ENCODE data around the gene PRICKLE4. TPM values are rescaled to one million over a fixed set of nuclear protein-coding genes. Genes with fewer than 3 reads are reported as not detected.

Gene PRICKLE4
- polyA plus RNA-seq, 1 donor from 2014 or later, result 1.3 TPM

DNA sequence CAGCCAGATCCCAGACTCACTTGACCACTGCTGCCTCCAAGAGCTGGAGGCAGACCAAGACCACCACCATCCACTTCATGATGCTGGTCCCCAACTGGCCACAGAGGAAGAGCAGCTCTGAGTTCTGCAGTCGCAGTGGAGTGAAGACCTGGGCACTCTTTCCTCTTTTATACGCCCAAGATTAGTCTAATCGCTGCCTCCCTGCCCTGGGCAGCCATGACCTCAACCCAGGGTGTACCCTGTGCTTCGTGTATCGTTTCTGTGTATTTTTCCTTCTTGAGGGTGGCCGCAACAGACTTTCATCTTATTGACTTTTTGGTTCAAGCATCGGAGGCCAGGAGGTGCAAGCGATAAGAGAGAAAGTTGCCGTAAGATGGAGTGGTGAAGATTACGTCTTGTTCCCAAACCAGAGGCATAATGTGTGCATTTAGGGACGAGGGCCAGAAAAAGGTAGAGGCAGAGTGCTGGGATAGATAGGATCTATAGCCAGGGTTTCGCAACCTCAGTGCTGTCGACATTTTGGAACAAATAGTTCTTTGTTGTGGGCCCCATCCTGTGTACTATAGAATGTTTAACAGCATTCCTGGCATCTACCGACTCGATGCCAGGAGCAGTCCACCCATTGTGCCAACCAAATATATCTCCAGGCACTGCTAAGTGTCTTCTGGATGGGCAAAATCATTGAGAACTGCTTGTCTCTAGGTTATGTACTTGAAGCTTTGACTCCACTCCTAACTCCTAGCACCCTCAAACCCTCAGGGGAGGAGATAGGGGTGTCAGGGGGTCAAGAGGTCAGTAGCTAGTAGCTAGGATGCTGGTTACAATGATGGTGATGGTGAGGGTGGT, 33.1 kb upstream of the PRICKLE4 start, which contains the start of gene PGC (continued):
- TF ChIP-seq, protein P1, sequence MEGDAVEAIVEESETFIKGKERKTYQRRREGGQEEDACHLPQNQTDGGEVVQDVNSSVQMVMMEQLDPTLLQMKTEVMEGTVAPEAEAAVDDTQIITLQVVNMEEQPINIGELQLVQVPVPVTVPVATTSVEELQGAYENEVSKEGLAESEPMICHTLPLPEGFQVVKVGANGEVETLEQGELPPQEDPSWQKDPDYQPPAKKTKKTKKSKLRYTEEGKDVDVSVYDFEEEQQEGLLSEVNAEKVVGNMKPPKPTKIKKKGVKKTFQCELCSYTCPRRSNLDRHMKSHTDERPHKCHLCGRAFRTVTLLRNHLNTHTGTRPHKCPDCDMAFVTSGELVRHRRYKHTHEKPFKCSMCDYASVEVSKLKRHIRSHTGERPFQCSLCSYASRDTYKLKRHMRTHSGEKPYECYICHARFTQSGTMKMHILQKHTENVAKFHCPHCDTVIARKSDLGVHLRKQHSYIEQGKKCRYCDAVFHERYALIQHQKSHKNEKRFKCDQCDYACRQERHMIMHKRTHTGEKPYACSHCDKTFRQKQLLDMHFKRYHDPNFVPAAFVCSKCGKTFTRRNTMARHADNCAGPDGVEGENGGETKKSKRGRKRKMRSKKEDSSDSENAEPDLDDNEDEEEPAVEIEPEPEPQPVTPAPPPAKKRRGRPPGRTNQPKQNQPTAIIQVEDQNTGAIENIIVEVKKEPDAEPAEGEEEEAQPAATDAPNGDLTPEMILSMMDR (IDR thresholded peaks at IDR 0.05; ENCODE audit: poor library complexity, severe bottlenecking), result no peak
- TF ChIP-seq EP300 (conservative IDR thresholded peaks at IDR 0.05; ENCODE audit: poor library complexity, severe bottlenecking) (no peak), POLR2AphosphoS5 (IDR thresholded peaks at IDR 0.05) (no peak)

DNA sequence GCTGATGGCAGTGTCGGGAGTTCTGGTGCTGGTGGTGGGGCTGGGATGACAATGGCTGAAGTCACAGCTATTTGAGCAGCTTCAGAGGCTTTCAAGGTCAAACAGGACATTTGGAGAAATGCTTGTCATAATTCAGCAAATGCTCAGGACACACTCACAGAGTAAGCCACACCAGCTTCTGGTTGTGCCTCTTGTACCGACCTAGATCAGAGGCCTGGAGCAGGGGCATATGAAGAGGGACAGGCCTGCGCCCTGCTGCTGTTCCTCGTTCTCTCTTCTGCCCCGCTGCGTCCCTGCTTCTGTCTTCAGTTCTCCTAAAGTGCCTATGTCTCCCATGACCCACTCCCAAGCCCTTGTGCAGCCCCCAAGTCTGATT, 32.5 kb upstream of the PRICKLE4 start:
- Histone ChIP-seq H3K9me3 (ENCODE audit: low read length) (no peaks in the 10 kb centered on the region), H3K27ac (ENCODE audit: low read length) (no peak overlapping the region), H3F3A (ENCODE audit: insufficient read depth, low read length, poor library complexity, severe bottlenecking) (no peaks in the 10 kb centered on the region), H3K27me3 (ENCODE audit: insufficient read depth, low read depth, low read length) (no peaks in the 10 kb centered on the region), H3K36me3 (ENCODE audit: insufficient read depth, low read length) (no peaks in the 10 kb centered on the region), H3K9me2 (ENCODE audit: insufficient read depth, low read length) (no peaks in the 10 kb centered on the region), H3K4me3 (ENCODE audit: low read length) (no peak overlapping the region), H3K4me2 (ENCODE audit: low read length) (no peak overlapping the region), H2AFZ (ENCODE audit: low read depth, low read length) (no peak overlapping the region), H3K9ac (ENCODE audit: low read length) (no peak overlapping the region), H3K79me2 (replicated peaks; ENCODE audit: insufficient read depth, low read length) (no peaks in the 10 kb centered on the region), H4K20me1 (ENCODE audit: insufficient read depth) (no peaks in the 10 kb centered on the region)
- TF ChIP-seq EZH2 (IDR thresholded peaks at IDR 0.05; ENCODE audit: borderline replicate concordance, insufficient read depth, low read length, poor library complexity, severe bottlenecking), result no peak
- TF ChIP-seq TAF1 (IDR thresholded peaks at IDR 0.05; ENCODE audit: low read depth), result no peak
- no peak for TF ChIP-seq POLR2AphosphoS5 (IDR thresholded peaks at IDR 0.05)
- no peak for TF ChIP-seq EP300 (conservative IDR thresholded peaks at IDR 0.05; ENCODE audit: poor library complexity, severe bottlenecking)

DNA sequence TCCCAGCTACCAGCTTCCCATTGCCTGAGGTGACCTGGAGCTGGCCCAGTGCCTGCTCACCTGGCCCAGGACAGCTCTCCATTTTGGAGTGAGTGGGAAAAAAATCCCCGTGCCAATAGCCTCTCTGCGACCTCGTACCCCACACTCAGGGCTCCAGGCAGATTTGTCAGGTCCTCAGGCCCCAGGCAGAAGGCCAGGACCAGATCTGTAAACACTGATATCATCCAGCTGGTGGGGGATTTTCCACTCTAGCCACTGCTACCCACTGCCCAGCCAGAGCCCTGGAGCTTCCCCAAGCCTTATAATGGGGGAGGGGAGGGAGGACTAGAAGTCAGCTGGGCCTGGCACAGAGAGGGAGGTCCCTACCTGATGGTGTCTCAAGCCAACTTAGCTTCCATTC, 32.0 kb upstream of the PRICKLE4 start:
- Histone ChIP-seq H3K9me3 (ENCODE audit: low read length) (no peaks in the 10 kb centered on the region), H3K79me2 (replicated peaks; ENCODE audit: insufficient read depth, low read length) (no peaks in the 10 kb centered on the region), H3F3A (ENCODE audit: insufficient read depth, low read length, poor library complexity, severe bottlenecking) (no peaks in the 10 kb centered on the region), H3K27ac (ENCODE audit: low read length) (no peak overlapping the region), H3K4me2 (ENCODE audit: low read length) (no peak overlapping the region), H3K36me3 (ENCODE audit: insufficient read depth, low read length) (no peaks in the 10 kb centered on the region), H3K27me3 (ENCODE audit: insufficient read depth, low read depth, low read length) (no peaks in the 10 kb centered on the region), H4K20me1 (ENCODE audit: insufficient read depth) (no peaks in the 10 kb centered on the region), H3K9me2 (ENCODE audit: insufficient read depth, low read length) (no peaks in the 10 kb centered on the region), H2AFZ (ENCODE audit: low read depth, low read length) (no peak overlapping the region), H3K9ac (ENCODE audit: low read length) (no peak overlapping the region), H3K4me3 (ENCODE audit: low read length) (no peak overlapping the region)
- TF ChIP-seq MXI1 (conservative IDR thresholded peaks at IDR 0.05; ENCODE audit: poor library complexity, severe bottlenecking) (no peak), SMC3 (conservative IDR thresholded peaks at IDR 0.05; ENCODE audit: poor library complexity) (no peak), TAF1 (IDR thresholded peaks at IDR 0.05; ENCODE audit: low read depth) (no peak), POLR2AphosphoS5 (IDR thresholded peaks at IDR 0.05) (no peak), RAD21 (conservative IDR thresholded peaks at IDR 0.05) (no peak), EP300 (conservative IDR thresholded peaks at IDR 0.05; ENCODE audit: poor library complexity, severe bottlenecking) (no peak), EZH2 (IDR thresholded peaks at IDR 0.05; ENCODE audit: borderline replicate concordance, insufficient read depth, low read length, poor library complexity, severe bottlenecking) (no peak)
- TF ChIP-seq, protein P2, sequence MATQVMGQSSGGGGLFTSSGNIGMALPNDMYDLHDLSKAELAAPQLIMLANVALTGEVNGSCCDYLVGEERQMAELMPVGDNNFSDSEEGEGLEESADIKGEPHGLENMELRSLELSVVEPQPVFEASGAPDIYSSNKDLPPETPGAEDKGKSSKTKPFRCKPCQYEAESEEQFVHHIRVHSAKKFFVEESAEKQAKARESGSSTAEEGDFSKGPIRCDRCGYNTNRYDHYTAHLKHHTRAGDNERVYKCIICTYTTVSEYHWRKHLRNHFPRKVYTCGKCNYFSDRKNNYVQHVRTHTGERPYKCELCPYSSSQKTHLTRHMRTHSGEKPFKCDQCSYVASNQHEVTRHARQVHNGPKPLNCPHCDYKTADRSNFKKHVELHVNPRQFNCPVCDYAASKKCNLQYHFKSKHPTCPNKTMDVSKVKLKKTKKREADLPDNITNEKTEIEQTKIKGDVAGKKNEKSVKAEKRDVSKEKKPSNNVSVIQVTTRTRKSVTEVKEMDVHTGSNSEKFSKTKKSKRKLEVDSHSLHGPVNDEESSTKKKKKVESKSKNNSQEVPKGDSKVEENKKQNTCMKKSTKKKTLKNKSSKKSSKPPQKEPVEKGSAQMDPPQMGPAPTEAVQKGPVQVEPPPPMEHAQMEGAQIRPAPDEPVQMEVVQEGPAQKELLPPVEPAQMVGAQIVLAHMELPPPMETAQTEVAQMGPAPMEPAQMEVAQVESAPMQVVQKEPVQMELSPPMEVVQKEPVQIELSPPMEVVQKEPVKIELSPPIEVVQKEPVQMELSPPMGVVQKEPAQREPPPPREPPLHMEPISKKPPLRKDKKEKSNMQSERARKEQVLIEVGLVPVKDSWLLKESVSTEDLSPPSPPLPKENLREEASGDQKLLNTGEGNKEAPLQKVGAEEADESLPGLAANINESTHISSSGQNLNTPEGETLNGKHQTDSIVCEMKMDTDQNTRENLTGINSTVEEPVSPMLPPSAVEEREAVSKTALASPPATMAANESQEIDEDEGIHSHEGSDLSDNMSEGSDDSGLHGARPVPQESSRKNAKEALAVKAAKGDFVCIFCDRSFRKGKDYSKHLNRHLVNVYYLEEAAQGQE (IDR thresholded peaks at IDR 0.05; ENCODE audit: borderline replicate concordance), result no peak
- TF ChIP-seq, protein P1 (IDR thresholded peaks at IDR 0.05; ENCODE audit: poor library complexity, severe bottlenecking), result no peak
